SKM-1 (cell line): ENCODE data around the gene CCDC71.

Experiments used
- DNase-seq: peaks from one replicate; lab custom pipeline; 2025; ENCODE audit not compliant: unreplicated experiment; lab: John Stamatoyannopoulos, UW

Gene CCDC71

GRCh38 chr3:49132437-49133225 is 33.5 kb downstream of the CCDC71 start, which contains the start of gene LAMB2:
TSS of gene LAMB2 (minus strand) at chr3:49133050. CDS start at chr3:49132867, 183 bp downstream.
- DNase-seq: no peak

GRCh38 chr3:49132073-49132436 is 34.1 kb downstream of the CCDC71 start:
- DNase-seq: no peak

GRCh38 chr3:49131576-49131975 is 34.6 kb downstream of the CCDC71 start:
- no peak for DNase-seq

GRCh38 chr3:49131040-49131439 is 35.1 kb downstream of the CCDC71 start:
- no peak for DNase-seq

- DNase-seq: no peak
Observed at GRCh38 chr3:49124991-49125670, 41.0 kb downstream of the CCDC71 start.

- no peak for DNase-seq
Observed at GRCh38 chr3:49124203-49124602, 41.9 kb downstream of the CCDC71 start.

- no peak for DNase-seq
Observed at GRCh38 chr3:49123687-49124086, 42.4 kb downstream of the CCDC71 start.

- DNase-seq: no peak
Observed at GRCh38 chr3:49122886-49123545, 43.1 kb downstream of the CCDC71 start.

GRCh38 chr3:49122451-49122850 is 43.7 kb downstream of the CCDC71 start:
- no peak for DNase-seq

GRCh38 chr3:49122022-49122421 is 44.1 kb downstream of the CCDC71 start:
- no peak for DNase-seq

- no peak for DNase-seq
Observed at GRCh38 chr3:49121132-49121736, 44.9 kb downstream of the CCDC71 start.

GRCh38 chr3:49120438-49121131 is 45.5 kb downstream of the CCDC71 start, which contains the start of gene USP19:
TSS of gene USP19 (minus strand) at chr3:49120823. CDS start at chr3:49119145, 1,678 bp downstream.
- DNase-seq: peak; percentile 66

GRCh38 chr3:49120096-49120437 is 46.1 kb downstream of the CCDC71 start:
- no peak for DNase-seq

GRCh38 chr3:49119439-49119838 is 46.7 kb downstream of the CCDC71 start:
- no peak for DNase-seq

- no peak for DNase-seq
Observed at GRCh38 chr3:49119036-49119435, 47.1 kb downstream of the CCDC71 start.
